22Rv1 (cell line): ENCODE data around the gene COL25A1.

Experiments used
- H3K27ac ChIP-seq: fragments of 450-650 bp; 2 replicates; pipeline ENCODE4 v1.5.1; 2017
- ZFX ChIP-seq: fragments of 450-650 bp; IDR thresholded peaks from 2 replicates; pipeline ENCODE4 v1.6.1; 2017; ENCODE audit warnings: antibody characterized with exemption, borderline replicate concordance
- TF ChIP-seq, protein P1 (sequence below): fragments of 450-650 bp; IDR thresholded peaks from 2 replicates; pipeline ENCODE4 v1.5.1; 2017; ENCODE audit warnings: mild to moderate bottlenecking

COL25A1 gene

GRCh38 chr4:109235683-109236082 lies 66.8 kb downstream of the COL25A1 start:
- H3K27ac ChIP-seq: no peak overlapping the region
- no peak for TF ChIP-seq ZFX
- TF ChIP-seq, protein P1, sequence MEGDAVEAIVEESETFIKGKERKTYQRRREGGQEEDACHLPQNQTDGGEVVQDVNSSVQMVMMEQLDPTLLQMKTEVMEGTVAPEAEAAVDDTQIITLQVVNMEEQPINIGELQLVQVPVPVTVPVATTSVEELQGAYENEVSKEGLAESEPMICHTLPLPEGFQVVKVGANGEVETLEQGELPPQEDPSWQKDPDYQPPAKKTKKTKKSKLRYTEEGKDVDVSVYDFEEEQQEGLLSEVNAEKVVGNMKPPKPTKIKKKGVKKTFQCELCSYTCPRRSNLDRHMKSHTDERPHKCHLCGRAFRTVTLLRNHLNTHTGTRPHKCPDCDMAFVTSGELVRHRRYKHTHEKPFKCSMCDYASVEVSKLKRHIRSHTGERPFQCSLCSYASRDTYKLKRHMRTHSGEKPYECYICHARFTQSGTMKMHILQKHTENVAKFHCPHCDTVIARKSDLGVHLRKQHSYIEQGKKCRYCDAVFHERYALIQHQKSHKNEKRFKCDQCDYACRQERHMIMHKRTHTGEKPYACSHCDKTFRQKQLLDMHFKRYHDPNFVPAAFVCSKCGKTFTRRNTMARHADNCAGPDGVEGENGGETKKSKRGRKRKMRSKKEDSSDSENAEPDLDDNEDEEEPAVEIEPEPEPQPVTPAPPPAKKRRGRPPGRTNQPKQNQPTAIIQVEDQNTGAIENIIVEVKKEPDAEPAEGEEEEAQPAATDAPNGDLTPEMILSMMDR: no peak

DNA sequence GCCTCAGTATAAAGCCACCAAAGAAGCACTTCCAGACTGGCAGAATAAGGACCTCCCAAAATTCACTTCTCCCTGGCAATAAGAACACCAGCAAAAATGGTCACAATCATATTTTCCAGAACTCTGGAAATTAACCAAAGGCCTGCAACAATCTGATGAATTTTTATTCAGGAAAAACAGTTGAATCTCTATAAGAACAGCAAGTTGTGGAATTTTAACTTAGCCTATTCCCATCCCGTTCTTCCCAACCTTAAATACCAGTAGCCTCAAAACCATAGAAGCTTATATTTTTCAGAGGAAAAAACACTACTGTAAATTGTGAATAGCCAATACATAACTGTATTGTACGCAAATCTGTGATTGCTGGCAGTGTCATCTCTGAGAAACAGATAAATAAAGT lies 67.9 kb downstream of the COL25A1 start:
- no peak for TF ChIP-seq ZFX
- TF ChIP-seq, protein P1: no peak

GRCh38 chr4:109233570-109233969 lies 68.9 kb downstream of the COL25A1 start:
- no peak overlapping the region for H3K27ac ChIP-seq
- TF ChIP-seq ZFX: no peak
- TF ChIP-seq, protein P1: no peak

More for the DNA sequence above, 67.9 kb downstream of the COL25A1 start:
- H3K27ac ChIP-seq: no peak overlapping the region

DNA sequence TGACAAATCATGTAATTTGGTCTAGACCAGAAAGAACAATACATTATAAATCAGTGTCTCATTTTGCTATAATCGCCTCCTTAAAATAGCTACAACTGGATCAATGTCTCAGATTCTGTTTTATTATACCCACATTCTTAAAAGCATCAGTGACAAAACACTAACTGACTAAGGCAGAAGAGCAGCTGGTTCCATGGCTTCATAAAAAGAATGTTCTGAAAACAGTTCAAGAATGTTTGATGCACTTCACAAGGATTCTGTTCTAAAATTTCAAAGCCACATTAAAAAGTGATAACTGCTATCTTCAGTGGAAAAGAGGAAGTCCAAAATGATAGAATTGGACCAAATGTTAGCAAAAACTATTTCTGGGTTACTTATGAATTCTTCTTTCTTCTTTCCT lies 69.8 kb downstream of the COL25A1 start:
- TF ChIP-seq, protein P1: no peak
- no peak for TF ChIP-seq ZFX
- no peak overlapping the region for H3K27ac ChIP-seq

DNA sequence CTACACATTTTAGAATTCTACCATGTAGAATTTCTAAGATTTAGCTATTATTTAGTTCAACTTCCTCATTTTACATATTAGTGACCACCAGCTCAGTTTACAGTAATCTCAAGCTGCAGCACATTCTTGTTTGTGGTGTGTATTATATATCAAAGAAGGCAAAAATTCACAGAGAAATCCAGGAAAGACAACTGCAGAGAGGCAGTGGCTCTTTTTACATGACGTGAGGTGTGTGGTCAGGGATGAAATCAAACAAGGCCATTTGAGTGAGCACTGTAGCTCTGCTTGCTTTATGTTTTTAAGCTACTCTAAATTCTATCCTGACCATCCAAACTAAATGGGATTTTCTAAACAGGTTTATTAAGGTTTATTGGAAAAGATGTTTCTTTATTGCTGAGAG lies 71.1 kb downstream of the COL25A1 start:
- TF ChIP-seq, protein P1: no peak
- TF ChIP-seq ZFX: no peak
- no peak overlapping the region for H3K27ac ChIP-seq

GRCh38 chr4:109229028-109229427 lies 73.4 kb downstream of the COL25A1 start:
- TF ChIP-seq, protein P1: no peak
- no peak overlapping the region for H3K27ac ChIP-seq

DNA sequence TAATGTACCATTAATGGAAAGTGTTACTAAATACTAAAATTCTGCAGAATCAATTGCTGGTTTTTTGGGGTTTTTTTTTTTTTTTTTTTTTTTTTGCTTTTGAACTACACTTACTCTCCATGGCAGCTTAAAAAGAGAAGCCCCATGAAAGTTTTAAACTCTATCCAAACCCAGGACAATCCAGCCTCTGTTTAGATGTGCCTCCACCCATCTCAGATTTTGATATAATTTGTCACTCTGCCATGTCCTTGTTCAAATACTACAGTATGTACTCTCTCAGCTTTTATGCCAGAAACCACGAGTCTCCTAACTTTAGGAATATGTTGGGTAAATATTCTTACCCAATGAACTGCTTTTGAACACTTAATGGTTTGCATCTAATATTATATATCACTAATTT lies 84.2 kb downstream of the COL25A1 start:
- no peak for TF ChIP-seq ZFX
- TF ChIP-seq, protein P1: no peak
- no peak overlapping the region for H3K27ac ChIP-seq
